Measurements from ENCODE around the gene NDUFA8.

GRCh38 chr9:122129969-122130368, 29.6 kb downstream of the NDUFA8 start:
- no peak for TF ChIP-seq CTCF (conservative IDR thresholded peaks at IDR 0.05 in 1 of 2, IDR thresholded peaks at IDR 0.05 in 1 of 2; ENCODE audit: low read depth in 1 of 2, low read length in 2 of 2)
- TF ChIP-seq EZH2 (IDR thresholded peaks at IDR 0.05; ENCODE audit: low read length, missing control alignments) = no peak

All from fibroblast of lung (primary cell).